DOHH2 (cell line): ENCODE results near the gene GPR78.

Experiments used
- H3F3A ChIP-seq: fragments of 200-600 bp; sonication (generic), shearing (Covaris generic); 2 replicates; pipeline ENCODE4 v1.6.0; 2016; ENCODE audit warnings: antibody characterized with exemption, mild to moderate bottlenecking; ENCODE audit not compliant: control insufficient read depth, insufficient read depth
- H3K27ac ChIP-seq: fragments of 200-600 bp; sonication (generic); 2 replicates; pipeline ENCODE4 v1.5.1; 2014; ENCODE audit warnings: low read depth, mild to moderate bottlenecking, low read length, moderate library complexity
- H3K27me3 ChIP-seq: fragments of 200-600 bp; sonication (generic); 2 replicates; pipeline ENCODE4 v1.6.1; 2014; ENCODE audit warnings: mild to moderate bottlenecking, low read length, mixed read lengths; ENCODE audit not compliant: control insufficient read depth
- H3K36me3 ChIP-seq: fragments of 200-600 bp; sonication (generic); 2 replicates; pipeline ENCODE4 v1.6.1; 2014; ENCODE audit warnings: mild to moderate bottlenecking, low read length, moderate library complexity, mixed read lengths; ENCODE audit not compliant: control insufficient read depth
- H3K4me1 ChIP-seq: fragments of 200-600 bp; sonication (generic); 2 replicates; pipeline ENCODE4 v1.6.1; 2014; ENCODE audit warnings: mild to moderate bottlenecking, low read length, mixed read lengths; ENCODE audit not compliant: control insufficient read depth
- H3K4me2 ChIP-seq: fragments of 200-600 bp; sonication (generic); 2 replicates; pipeline ENCODE4 v1.6.0; 2014; ENCODE audit warnings: mild to moderate bottlenecking, low read length, moderate library complexity
- H3K4me3 ChIP-seq: fragments of 200-600 bp; sonication (generic); 2 replicates; pipeline ENCODE4 v1.5.1; 2014; ENCODE audit warnings: mild to moderate bottlenecking, low read length, mixed read lengths
- H3K79me2 ChIP-seq: fragments of 200-600 bp; sonication (generic); 2 replicates; pipeline ENCODE4 v1.6.1; 2014; ENCODE audit warnings: mild to moderate bottlenecking, low read length, mixed read lengths; ENCODE audit not compliant: control insufficient read depth
- H3K9me2 ChIP-seq: fragments of 200-600 bp; sonication (generic); replicated peaks from 2 replicates; pipeline ENCODE4 v1.6.1; 2014; ENCODE audit warnings: mild to moderate bottlenecking, low read length, mixed read lengths; ENCODE audit not compliant: control insufficient read depth
- H3K9me3 ChIP-seq: fragments of 200-600 bp; sonication (generic); 2 replicates; pipeline ENCODE4 v1.6.1; 2014; ENCODE audit warnings: antibody characterized with exemption, low read length, mixed read lengths; ENCODE audit not compliant: control insufficient read depth, insufficient read depth
- H4K20me1 ChIP-seq: fragments of 200-600 bp; sonication (generic); 2 replicates; pipeline ENCODE4 v1.6.0; 2014; ENCODE audit warnings: low read depth, mild to moderate bottlenecking, antibody characterized with exemption, low read length, moderate library complexity; ENCODE audit not compliant: control insufficient read depth, insufficient read depth
- EZH2phosphoT487 ChIP-seq: fragments of 200-600 bp; sonication (generic); IDR thresholded peaks from 2 replicates; pipeline ENCODE4 v1.6.1; 2017; ENCODE audit warnings: borderline replicate concordance, mild to moderate bottlenecking, antibody characterized with exemption, low read length, moderate library complexity, mixed read lengths
- TF ChIP-seq, protein P1 (sequence below): fragments of 200-600 bp; sonication (generic); IDR thresholded peaks from one replicate; pipeline ENCODE4 v1.5.1; 2014; ENCODE audit warnings: antibody characterized with exemption, mild to moderate bottlenecking, low read depth, low read length; ENCODE audit not compliant: poor library complexity, severe bottlenecking

GPR78 gene

DNA sequence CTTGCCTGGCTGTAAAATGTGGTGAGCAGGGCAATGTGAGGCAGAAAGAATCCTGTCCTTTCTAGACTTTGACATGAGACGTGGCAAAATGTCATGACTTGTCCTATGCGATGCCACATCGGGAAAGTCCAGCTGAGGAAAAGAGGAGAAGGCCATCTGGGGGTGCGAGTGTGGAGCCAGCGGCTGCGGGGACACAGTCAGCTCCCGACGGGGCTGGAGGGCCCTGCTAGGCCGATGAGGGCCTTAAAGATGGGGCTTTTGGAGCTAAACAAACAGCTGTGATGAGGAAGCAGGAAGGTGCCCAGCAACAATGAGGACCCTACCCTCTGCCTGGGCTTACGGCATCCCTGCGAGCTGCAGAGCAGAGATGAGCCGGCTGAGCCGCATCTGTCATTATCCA lies 20.1 kb downstream of the GPR78 start:
- no peaks in the 10 kb centered on the region for H3K79me2 ChIP-seq
- no peaks in the 10 kb centered on the region for H3K4me1 ChIP-seq
- H3K27ac ChIP-seq = no peak overlapping the region
- TF ChIP-seq EZH2phosphoT487 = no peak
- TF ChIP-seq, protein P1, sequence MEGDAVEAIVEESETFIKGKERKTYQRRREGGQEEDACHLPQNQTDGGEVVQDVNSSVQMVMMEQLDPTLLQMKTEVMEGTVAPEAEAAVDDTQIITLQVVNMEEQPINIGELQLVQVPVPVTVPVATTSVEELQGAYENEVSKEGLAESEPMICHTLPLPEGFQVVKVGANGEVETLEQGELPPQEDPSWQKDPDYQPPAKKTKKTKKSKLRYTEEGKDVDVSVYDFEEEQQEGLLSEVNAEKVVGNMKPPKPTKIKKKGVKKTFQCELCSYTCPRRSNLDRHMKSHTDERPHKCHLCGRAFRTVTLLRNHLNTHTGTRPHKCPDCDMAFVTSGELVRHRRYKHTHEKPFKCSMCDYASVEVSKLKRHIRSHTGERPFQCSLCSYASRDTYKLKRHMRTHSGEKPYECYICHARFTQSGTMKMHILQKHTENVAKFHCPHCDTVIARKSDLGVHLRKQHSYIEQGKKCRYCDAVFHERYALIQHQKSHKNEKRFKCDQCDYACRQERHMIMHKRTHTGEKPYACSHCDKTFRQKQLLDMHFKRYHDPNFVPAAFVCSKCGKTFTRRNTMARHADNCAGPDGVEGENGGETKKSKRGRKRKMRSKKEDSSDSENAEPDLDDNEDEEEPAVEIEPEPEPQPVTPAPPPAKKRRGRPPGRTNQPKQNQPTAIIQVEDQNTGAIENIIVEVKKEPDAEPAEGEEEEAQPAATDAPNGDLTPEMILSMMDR = no peak
- no peaks in the 10 kb centered on the region for H3K9me3 ChIP-seq
- H3K4me2 ChIP-seq = no peak overlapping the region
- no peaks in the 10 kb centered on the region for H3K27me3 ChIP-seq
- H3K4me3 ChIP-seq = no peak overlapping the region
- H3F3A ChIP-seq = no peaks in the 10 kb centered on the region
- H4K20me1 ChIP-seq = no peaks in the 10 kb centered on the region
- no peaks in the 10 kb centered on the region for H3K36me3 ChIP-seq
- no peaks in the 10 kb centered on the region for H3K9me2 ChIP-seq

DNA sequence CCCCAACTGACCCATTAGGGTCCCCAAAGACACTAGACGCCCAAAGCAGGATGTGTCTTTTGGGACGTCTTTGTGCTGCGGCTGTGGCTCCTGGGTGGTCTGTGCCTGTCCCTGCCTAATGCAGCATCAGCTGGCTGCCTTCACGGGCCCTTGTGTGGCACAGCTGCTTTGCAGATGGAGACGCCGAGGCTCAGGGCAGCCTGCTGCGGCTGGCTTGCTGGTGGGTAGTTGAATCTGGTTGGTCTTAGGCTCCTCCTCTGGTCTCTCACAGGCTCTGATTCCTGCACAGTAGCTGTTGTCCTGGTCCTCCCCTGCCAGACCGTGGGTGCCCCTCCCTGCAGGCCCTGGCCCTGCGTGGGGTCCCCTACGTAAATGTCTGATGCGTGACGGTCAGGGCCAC lies 20.5 kb downstream of the GPR78 start:
- no peak overlapping the region for H3K27ac ChIP-seq
- H3K4me2 ChIP-seq = no peak overlapping the region

DNA sequence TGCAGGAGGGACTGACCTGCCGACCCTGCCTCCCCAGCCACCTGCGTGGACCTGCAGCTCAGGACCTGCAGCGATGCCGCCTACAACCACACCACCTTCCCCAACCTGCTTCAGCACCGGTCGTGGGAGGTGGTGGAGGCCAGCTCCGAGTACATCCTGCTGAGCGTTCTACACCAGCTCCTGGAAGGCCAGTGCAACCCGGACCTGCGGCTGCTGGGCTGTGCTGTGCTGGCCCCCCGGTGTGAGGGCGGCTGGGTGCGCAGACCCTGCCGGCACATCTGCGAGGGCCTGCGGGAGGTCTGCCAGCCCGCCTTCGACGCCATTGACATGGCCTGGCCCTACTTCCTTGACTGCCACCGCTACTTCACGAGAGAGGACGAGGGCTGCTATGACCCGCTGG lies 20.9 kb downstream of the GPR78 start:
- no peaks in the 10 kb centered on the region for H3K36me3 ChIP-seq
- no peak overlapping the region for H3K4me3 ChIP-seq
- no peaks in the 10 kb centered on the region for H3K4me1 ChIP-seq
- H3K4me2 ChIP-seq = no peak overlapping the region
- H3K9me2 ChIP-seq = no peaks in the 10 kb centered on the region
- no peaks in the 10 kb centered on the region for H3K9me3 ChIP-seq
- H4K20me1 ChIP-seq = no peaks in the 10 kb centered on the region
- H3K79me2 ChIP-seq = no peaks in the 10 kb centered on the region
- H3K27me3 ChIP-seq = no peaks in the 10 kb centered on the region
- no peak overlapping the region for H3K27ac ChIP-seq
- H3F3A ChIP-seq = no peaks in the 10 kb centered on the region
- TF ChIP-seq EZH2phosphoT487 = no peak
- TF ChIP-seq, protein P1 = no peak

More for the DNA sequence above, 20.5 kb downstream of the GPR78 start:
- Histone ChIP-seq H3K27me3 (no peaks in the 10 kb centered on the region), H4K20me1 (no peaks in the 10 kb centered on the region), H3K36me3 (no peaks in the 10 kb centered on the region), H3K9me3 (no peaks in the 10 kb centered on the region), H3K4me3 (no peak overlapping the region), H3K4me1 (no peaks in the 10 kb centered on the region), H3F3A (no peaks in the 10 kb centered on the region), H3K9me2 (no peaks in the 10 kb centered on the region), H3K79me2 (no peaks in the 10 kb centered on the region)
- TF ChIP-seq, protein P1 = no peak
- no peak for TF ChIP-seq EZH2phosphoT487

DNA sequence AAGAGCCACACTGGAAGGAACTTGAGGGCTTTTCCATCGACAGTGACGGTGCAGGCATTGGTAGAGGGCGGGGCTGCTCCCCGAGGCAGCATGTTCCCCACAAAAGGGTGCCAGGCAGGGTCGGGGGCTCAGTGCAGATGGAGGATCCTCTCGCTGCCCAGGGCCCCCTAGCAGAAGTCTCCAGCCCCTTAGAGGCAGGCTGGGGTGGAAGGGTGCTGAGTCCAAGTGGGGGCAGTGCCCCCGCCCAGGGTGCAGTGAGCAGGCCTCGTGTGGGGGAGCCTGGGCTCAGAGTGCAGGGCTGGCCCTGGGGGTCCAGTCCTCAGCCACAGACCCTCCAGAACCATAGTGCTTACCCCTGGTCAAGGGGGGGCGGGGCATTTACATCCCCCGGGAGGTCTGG lies 21.4 kb downstream of the GPR78 start:
- no peaks in the 10 kb centered on the region for H3K9me3 ChIP-seq
- H3K4me1 ChIP-seq = no peaks in the 10 kb centered on the region
- H3F3A ChIP-seq = no peaks in the 10 kb centered on the region
- no peak overlapping the region for H3K27ac ChIP-seq
- H3K4me3 ChIP-seq = no peak overlapping the region
- no peak for TF ChIP-seq EZH2phosphoT487
- TF ChIP-seq, protein P1 = no peak
- no peaks in the 10 kb centered on the region for H3K27me3 ChIP-seq
- no peaks in the 10 kb centered on the region for H3K79me2 ChIP-seq
- H4K20me1 ChIP-seq = no peaks in the 10 kb centered on the region
- no peak overlapping the region for H3K4me2 ChIP-seq
- H3K36me3 ChIP-seq = no peaks in the 10 kb centered on the region
- no peaks in the 10 kb centered on the region for H3K9me2 ChIP-seq
